CD4-positive, alpha-beta T cell treated with Interferon gamma for 1 hour (primary cell): ENCODE data around the gene MTHFD1L.
"Not testable (repeated sequence)": the region's sequence is repeated elsewhere in the genome, so short reads cannot be mapped to it uniquely, and the experiment has no call there.

Source experiments
- DNase-seq: peaks from one replicate; pipeline ENCODE4 v3.0.0-alpha.2; 2020

MTHFD1L gene

DNA sequence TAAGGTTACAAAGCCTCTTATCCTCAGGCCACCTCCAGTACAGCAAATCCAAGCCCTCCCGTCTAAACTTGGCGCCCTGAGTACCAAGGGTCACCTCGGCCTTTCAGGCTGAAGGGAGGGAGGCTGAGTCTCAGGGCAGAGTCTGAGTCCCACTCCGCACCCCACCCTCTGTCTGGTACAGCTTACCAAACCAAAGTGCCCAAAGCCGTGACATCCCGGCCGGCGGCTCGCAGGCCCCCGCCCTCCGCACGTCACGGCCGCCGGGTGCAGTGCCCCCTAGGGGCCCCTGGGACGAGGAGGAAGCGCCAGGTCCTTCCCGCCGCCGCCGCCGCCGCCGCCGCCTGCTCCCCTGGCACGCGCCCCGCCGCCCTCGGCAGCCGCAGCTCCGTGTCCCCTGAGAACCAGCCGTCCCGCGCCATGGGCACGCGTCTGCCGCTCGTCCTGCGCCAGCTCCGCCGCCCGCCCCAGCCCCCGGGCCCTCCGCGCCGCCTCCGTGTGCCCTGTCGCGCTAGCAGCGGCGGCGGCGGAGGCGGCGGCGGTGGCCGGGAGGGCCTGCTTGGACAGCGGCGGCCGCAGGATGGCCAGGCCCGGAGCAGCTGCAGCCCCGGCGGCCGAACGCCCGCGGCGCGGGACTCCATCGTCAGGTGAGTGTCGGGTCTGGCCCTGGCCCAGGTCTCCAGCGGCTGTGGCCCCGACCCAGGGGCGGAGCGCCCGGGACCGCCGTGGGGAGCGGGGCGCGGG is at the start of gene MTHFD1L:
MTHFD1L (plus strand) TSS at position 297 of the 741 bp plus-strand sequence; CDS start at position 418, 121 bp downstream.
- DNase-seq: peak; percentile 75

DNA sequence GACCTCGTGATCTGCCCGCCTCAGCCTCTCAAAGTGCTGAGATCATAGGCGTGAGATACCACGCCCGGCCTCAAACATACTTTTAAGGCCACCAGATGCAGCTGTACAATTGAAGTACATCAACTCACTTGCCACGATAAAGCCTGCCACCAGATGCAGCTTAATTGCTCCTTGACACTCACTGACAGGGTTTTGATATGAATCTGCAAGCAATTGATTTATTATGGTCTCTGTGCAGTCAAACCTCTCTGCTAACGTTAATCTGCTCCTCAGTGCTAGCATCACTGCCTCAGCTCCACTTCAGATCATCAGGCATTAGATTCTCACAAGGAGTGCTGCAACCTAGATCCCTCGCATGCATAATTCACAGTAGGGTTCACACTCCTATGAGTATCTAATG is 48.9 kb upstream of the MTHFD1L start:
- not testable (repeated sequence) for DNase-seq

DNA sequence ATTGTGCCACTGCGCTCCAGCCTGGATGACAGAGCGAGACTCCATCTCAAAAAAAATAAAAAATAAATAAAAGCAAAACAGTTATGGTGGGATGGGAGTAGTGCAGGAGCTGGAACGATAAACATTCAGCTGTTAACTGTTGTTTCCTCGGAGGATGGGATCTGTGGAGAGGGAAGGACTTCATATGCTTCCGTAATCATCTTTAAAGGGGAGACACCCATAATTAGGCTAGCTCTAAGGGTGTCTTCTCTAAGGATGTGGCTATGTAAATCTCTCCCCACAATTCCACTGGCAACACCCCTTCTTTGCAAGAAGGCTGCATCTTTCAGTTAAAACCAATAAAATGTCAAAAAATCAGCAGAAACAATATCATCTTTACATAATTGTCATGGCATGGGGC is 42.6 kb upstream of the MTHFD1L start:
- DNase-seq: no peak

DNA sequence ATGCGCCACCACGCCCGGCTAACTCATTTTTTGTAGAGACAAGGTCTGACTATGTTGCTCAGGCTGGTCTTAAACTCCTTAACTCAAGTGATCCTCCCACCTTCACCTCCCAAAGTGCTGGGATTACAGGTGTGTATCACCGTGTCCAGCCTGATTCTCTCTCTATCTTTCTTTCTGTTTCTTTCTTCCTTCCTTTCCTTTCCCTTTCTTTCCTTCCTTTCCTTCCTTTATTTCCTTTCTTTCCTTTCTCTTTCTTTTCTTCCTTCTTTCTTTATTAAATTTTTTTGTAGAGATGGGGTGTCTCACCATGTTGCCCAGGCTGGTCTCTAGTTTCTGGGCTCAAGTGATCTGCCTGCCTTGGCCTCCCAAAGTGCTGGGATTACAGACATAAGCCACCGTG is 38.7 kb upstream of the MTHFD1L start:
- DNase-seq: no peak

DNA sequence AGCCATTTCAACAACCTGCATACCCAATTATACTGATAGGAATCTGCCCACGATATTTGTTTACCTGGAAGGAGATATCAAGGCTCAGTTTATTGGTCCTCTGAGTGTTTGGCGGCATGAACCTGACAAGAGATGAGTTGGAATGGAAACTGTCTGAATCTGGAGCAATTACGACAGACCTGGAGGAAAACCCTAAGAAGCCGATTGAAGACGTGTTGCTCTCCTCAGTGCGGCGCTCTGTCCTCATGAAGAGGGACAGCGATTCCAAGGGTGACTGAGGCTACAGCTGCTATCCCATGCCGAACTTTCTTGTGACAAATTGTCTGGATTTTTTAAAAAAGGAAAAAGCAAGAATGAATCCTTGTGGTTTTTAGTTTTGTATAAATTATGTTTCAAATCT is 37.4 kb upstream of the MTHFD1L start:
- not testable (repeated sequence) for DNase-seq

DNA sequence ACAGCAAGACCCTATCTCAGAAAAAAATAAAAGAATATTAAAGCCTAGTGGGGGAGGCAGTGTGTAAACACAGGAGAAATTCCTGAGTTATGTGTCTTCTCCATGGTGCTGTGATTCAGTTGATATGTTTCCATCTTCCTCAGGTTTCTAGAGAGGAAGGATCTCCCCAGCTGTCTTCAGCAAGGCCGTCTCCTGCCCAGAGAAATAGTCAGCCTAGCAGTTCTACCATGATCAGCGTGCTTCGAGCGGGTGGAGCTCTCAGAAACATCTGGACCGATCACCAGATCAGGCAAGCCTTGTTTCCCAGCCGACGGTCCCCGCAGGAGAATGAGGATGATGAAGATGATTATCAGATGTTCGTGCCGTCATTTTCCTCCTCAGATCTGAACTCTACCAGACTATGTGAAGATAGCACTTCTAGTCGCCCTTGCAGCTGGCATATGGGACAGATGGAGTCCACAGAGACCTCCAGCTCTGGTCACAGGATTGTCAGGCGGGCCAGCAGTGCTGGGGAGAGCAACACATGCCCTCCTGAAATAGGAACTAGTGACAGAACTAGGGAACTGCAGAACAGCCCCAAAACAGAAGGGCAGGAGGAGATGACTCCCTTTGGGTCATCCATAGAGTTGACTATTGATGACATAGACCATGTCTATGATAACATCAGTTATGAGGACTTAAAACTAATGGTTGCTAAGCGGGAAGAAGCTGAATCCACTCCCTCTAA is 34.9 kb upstream of the MTHFD1L start:
- DNase-seq: no peak

DNA sequence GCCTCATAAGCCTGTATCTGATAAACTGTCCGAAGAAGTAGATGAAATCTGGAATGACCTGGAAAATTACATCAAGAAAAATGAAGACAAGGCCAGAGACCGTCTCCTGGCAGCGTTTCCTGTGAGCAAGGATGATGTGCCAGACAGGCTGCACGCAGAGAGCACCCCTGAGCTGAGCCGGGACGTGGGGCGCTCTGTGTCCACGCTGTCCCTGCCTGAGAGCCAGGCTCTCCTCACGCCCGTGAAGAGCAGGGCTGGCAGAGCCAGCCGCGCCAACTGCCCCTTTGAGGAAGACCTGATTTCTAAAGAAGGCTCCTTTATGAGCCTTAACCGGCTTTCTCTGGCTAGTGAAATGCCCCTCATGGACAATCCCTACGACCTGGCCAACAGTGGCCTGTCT is 33.9 kb upstream of the MTHFD1L start:
- no peak for DNase-seq

DNA sequence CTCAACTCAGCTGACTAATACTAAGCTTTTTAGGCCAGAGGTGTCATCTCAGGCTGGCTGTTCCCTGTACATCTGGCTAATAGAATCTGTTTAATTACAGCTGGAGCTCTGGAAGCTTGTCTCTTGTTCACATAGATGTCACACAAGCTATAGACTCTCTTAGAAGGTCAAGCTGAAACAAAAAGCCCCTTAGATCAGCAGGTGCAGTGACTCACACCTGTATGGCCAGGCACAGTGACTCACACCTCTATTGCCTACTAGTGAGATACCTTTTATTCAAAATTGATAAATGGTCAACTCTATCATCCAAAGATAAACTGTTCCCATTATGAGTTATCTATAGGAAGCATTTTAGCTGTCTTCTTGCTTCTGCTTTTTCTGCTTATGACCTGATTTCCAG is 29.9 kb upstream of the MTHFD1L start:
- DNase-seq: no peak

DNA sequence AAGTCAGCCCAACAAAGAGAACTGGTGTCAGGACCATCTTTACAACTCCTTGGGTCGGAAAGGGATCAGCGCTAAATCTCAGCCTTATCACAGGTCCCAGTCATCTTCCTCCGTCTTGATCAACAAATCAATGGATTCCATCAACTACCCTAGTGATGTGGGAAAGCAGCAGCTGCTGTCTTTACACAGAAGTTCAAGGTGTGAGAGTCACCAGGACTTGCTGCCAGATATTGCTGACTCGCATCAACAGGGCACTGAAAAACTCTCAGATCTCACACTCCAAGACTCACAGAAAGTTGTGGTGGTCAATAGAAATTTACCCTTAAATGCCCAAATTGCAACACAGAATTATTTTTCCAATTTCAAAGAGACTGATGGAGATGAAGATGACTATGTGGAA is 25.3 kb upstream of the MTHFD1L start:
- DNase-seq: no peak

DNA sequence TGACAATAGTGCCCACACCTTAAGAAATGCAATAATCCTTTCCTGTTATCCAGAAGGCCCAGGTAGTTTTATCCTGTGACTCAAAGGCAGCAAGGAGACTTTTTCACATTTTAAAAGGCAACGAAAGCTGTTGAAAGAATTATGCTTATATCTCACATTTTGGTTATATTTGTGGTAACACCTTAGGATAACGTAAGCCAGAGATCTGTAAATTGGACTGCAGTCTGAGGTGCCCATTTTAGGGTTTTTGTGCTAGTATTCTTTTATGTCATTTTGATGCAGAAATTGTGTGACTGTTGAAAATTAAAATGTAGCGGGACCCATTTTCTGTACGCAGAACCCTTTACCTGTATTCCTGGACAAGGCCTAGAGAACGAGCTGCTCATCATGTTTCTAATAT is 24.3 kb upstream of the MTHFD1L start:
- no peak for DNase-seq

DNA sequence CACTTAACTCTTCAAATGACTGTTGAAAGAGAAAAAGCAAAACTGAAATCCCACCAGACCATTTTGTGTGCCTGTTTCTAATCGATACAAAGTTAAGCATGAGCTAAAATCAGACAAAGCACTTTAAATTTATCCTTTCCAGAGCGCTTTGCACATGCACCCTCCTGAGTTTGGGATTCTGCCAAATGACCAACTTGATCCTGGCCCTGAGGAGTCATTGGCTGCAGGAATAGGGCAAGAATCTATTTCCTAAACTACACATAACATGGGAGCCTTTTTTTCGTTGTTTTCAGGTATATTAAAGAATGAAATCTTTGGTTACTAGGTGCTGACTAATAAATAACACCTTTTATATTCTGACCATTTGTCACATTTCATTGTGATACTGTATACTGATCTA is 23.8 kb upstream of the MTHFD1L start:
- DNase-seq: no peak

DNA sequence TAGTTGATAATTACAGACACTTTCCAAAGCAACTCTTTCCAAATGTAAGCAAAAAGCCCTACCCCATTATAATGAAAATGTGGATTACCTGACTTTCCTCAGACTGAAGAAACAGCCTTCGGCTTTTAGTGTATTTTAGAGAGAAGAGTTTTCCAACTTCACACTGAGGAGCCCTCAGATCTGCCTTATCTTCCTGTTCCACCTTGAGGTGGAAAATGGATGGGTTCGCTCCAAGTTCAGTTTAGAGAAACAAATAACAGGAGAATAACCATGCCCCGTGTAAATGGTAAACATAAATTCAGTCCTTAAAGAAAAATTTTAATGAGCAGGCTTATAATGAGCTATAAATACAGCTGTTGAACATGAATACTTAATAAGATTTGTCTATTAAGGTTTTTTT is 21.1 kb upstream of the MTHFD1L start:
- no peak for DNase-seq

DNA sequence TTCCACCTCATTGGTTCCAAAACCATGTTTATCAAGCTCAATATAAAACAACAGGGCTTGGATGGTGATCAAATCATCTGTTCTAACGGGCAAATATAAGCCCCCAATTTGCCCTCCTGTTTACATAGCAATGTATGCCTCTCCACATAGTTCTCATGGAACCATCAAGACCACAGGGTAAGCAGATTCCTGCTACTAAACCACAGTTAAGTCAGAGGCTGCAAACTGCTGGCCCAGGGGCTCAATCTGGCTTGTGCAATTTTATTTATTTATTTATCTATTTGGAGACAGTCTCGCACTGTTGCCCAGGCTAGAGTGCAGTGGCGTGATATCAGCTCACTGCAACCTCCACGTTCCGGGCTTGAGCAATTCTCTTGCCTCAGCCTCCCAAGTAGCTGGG is 18.9 kb upstream of the MTHFD1L start:
- no peak for DNase-seq

DNA sequence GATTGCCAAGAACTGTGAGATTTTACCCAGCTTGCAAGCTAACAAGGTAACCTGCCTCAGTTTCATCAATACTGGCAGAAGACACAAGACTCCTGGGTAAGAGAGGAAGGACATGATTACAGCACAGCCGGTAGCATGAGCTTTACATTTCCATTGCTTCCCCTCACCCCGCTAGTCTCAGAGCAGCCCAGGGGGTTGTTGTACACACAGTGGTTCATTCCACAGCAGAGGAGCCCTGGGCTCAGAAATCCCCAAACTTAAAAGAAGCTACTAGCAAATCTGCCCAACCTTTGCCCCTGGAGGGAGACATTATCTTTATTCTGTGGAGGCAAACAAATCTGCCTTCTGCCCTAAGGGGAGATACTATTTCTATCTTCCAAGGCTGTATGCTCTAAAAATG is 17.1 kb upstream of the MTHFD1L start:
- DNase-seq: no peak

DNA sequence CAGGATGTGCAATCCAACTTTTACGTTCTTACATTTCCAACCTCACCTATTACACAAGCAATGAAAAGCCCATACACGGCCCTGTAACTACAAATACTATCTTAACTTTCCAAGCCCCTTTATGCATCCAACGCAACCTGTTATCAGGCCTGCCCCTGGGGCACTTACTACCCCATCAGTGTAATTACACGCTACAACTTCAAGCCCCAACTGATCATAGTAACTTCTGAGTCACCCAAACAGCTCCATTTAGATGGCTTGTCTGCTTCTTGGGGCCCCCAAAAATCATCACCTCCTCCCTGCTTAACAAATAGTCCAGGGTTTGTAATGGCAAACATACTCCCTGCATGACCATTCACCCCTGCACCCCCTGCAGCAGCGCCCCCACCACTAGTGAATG is 11.1 kb upstream of the MTHFD1L start:
- not testable (repeated sequence) for DNase-seq

DNA sequence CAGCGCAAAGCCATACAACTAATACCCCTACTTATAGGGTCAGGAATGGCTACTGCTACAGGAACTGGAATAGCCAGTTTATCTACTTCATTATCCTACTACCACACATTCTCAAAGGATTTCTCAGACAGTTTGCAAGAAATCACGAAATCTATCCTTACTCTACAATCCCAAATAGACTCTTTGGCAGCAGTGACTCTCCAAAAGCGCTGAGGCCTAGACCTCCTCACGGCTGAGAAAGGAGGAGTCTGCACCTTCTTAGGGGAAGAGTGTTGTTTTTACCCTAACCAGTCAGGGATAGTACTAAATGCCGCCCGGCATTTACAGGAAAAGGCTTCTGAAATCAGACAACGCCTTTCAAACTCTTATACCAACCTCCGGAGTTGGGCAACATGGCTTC is 10.3 kb upstream of the MTHFD1L start:
- DNase-seq: not testable (repeated sequence)

DNA sequence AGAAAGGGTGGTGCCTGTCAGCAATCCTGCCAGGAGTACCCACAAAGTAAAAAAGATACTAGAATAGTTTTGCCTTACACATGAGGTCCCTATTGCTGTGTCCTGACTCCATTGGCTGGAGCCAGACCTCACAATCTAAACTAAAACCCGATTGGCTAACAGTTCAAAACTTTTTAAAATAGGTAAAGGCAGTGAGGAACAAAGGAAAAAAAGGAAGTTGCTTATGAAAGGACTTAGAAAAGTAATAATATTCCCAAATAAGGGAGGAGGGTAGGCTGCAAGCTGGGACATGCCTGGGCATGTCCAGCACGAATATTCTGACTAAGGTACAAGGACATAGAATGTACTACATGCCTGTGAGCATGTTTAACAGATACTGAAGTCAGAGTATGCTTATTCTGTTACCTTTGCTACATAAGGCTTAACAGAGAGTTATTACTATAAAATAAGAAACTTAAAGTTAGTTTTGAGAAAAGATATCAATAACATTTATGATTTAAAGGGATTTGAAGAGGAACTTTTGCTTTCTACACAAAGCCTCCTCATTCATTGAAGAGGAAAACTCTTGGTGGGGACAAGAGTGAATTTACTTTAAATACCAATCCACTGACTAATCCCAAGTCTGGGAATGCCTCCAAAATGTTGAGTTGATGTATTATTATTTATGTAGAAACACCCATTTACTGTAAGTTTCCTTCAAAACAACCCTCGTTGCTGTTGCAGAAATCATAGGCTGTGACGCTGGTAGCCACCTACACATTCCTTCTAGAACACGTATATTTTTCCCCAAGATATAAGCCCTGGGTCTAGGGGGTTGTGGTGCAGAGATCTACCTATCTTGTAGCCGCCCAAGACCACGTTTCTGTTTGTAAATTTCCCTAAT is 8.2 kb upstream of the MTHFD1L start:
- no peak for DNase-seq

DNA sequence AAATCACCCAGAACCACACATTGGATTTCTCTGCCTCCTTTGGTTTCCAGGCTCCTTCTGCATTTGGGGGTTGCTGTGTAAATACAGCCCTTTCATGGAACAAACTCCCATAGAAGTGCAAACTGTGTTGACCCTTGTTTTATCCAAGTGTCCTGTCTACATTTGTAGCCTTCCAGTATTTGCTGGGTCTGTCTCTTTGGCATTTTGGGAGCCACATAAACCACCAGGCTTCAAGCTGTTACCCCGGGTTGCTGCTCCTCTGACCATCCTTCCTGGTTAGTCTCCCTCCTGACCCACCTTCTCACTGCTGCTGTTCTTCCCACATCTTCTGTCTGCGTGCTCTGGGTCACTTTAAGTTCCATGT is 7.6 kb upstream of the MTHFD1L start:
- no peak for DNase-seq

DNA sequence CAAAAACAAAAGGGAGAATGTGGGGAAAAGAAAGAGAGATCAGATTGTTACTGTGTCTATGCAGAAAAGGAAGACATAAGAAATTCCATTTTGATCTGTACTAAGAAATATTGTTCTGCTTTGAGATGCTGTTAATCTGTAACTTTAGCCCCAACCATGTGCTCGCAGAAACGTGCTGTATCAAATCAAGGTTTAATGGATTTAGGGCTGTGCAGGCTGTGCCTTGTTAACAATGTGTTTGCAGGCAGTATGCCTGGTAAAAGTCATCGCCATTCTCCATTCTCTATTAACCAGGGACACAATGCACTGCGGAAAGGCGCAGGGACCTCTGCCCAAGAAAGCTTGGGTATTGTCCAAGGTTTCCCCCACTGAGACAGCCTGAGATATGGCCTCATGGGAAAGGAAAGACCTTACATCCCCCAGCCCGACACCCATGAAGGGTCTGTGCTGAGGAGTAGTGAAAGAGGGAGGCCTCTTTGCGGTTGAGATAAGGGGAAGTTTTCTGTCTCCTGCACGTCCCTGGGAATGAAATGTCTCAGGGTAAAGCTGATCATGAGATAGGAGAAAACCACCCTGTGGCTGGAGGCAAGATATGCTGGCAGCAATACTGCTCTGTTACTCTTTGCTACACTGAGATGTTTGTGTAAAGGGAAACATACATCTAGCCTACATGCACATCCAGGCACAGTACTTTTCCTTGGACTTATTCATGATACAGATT is 3.9 kb upstream of the MTHFD1L start:
- not testable (repeated sequence) for DNase-seq

DNA sequence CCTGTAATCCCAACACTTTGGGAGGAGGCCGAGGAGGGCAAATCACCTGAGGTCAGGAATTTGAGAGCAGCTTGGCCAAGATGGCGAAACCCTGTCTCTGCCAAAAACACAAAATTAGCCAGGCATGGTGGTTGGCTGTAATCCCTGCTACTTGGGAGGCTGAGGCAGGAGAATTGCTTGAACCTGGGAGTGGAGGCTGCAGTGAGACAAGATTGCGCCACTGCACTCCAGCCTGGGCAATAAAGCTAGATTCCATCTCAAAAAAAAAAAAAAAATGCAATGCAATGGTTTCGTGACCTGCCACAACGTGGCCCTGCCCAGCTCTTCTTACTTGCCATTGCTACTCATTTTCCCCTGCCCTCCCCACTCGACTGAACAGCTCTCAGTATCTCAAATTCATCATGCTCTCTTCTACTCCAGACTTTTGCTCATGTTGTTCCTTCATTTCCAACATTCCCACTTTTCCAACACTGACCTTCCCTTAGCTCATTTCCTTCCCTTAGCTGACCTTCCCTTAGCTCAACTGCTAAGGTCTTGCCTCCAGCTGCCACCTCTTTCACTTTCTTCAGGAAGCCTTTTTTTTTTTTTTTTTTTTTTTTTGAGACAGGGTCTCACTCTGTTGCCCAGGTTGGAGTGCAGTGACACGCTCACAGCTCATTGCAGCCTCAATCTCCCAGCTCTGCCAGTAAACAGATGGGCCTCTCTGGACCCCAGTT is 2.1 kb upstream of the MTHFD1L start:
- DNase-seq: no peak

DNA sequence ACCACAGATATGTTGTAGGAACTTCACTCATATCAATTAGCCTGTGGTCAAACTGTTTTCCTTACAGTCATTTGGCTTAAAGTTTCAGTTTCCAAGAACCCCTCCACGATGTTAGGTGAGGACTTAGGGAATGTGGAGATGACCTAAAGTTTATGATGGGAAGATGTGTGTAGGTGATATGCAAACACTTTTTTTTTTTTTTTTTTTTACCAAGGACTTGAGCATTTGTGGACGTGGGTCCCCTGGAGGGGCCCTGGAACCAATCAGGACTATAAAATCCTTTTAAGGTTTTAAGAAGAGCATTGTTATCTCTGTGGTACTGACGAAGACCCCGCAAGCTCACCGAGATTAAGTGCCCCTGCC is 478 bp upstream of the MTHFD1L start:
- no peak for DNase-seq
